Keratinocyte (primary cell): ENCODE data around the gene GSTA1. TPM values are rescaled to one million over a fixed set of nuclear protein-coding genes. Genes with fewer than 3 reads are reported as not detected.
"Not testable (repeated sequence)": the region's sequence is repeated elsewhere in the genome, so short reads cannot be mapped to it uniquely, and the experiment has no call there.

Source experiments
- DNase-seq: peaks from one replicate; pipeline ENCODE4 v3.0.0-alpha.2; 2011; ENCODE audit warnings: low read depth, missing footprints, low spot score
- FAIRE-seq: peaks from 2 replicates; lab custom pipeline; 2011; peaks lifted over from hg19 to GRCh38; lab: Jason Lieb, UNC
- H2AFZ ChIP-seq: 2 replicates; pipeline ENCODE4 v1.6.0; 2012; ENCODE audit warnings: low read length, control low read depth, inconsistent platforms; ENCODE audit not compliant: control insufficient read depth
- H3K27ac ChIP-seq: 2 replicates; pipeline ENCODE4 v1.5.1; 2011; ENCODE audit warnings: low read length; ENCODE audit not compliant: control insufficient read depth, insufficient read depth
- H3K27me3 ChIP-seq: 3 replicates; pipeline ENCODE4 v1.6.0; 2011; ENCODE audit warnings: low read length; ENCODE audit not compliant: control insufficient read depth, insufficient read depth; ENCODE audit errors: extremely low read depth
- H3K36me3 ChIP-seq, 2 experiments: 2 replicates in 1 of 2; 3 replicates in 1 of 2; pipeline ENCODE4 v1.5.1; 2011; ENCODE audit warnings: low read length in 2 of 2, mild to moderate bottlenecking in 1 of 2; ENCODE audit not compliant: control insufficient read depth in 2 of 2, insufficient read depth in 2 of 2; ENCODE audit errors: extremely low read depth in 1 of 2
- H3K4me1 ChIP-seq: 3 replicates; pipeline ENCODE4 v1.5.1; 2011; ENCODE audit warnings: low read length; ENCODE audit not compliant: control insufficient read depth, insufficient read depth; ENCODE audit errors: extremely low read depth
- H3K4me2 ChIP-seq: 3 replicates; pipeline ENCODE4 v1.6.0; 2011; ENCODE audit warnings: low read depth, low read length; ENCODE audit not compliant: control insufficient read depth, insufficient read depth; ENCODE audit errors: extremely low read depth
- H3K4me3 ChIP-seq, 3 experiments: fragments of 200-600 bp in 1 of 3; sonication (generic) in 1 of 3; 2 replicates in 2 of 3; 3 replicates in 1 of 3; pipeline ENCODE4 v1.5.1; 2011 to 2016; ENCODE audit warnings: low read length in 3 of 3, mild to moderate bottlenecking in 3 of 3, control low read depth in 2 of 3, inconsistent platforms in 1 of 3, low read depth in 1 of 3, mixed read lengths in 1 of 3, mixed run types in 1 of 3, moderate library complexity in 1 of 3; ENCODE audit not compliant: control insufficient read depth in 2 of 3, insufficient read depth in 2 of 3; ENCODE audit errors: extremely low read depth in 1 of 3
- H3K79me2 ChIP-seq: 2 replicates; pipeline ENCODE4 v1.6.0; 2012; ENCODE audit warnings: low read length; ENCODE audit not compliant: control insufficient read depth, insufficient read depth
- H3K9ac ChIP-seq: 3 replicates; pipeline ENCODE4 v1.6.0; 2011; ENCODE audit warnings: low read length; ENCODE audit not compliant: control insufficient read depth, insufficient read depth; ENCODE audit errors: extremely low read depth
- H3K9me1 ChIP-seq: 3 replicates; pipeline ENCODE4 v1.6.0; 2011; ENCODE audit warnings: low read length; ENCODE audit not compliant: control insufficient read depth, insufficient read depth; ENCODE audit errors: extremely low read depth
- H3K9me3 ChIP-seq: 2 replicates; pipeline ENCODE4 v1.5.1; 2012; ENCODE audit warnings: low read depth, low read length; ENCODE audit not compliant: control insufficient read depth
- H4K20me1 ChIP-seq: 3 replicates; pipeline ENCODE4 v1.6.0; 2011; ENCODE audit warnings: low read length; ENCODE audit not compliant: control insufficient read depth, insufficient read depth; ENCODE audit errors: extremely low read depth
- CTCF ChIP-seq, 3 experiments: IDR thresholded peaks in 1 of 3; conservative IDR thresholded peaks in 1 of 3; optimal IDR thresholded peaks in 1 of 3; 2 replicates in 2 of 3; 3 replicates in 1 of 3; pipeline versions ENCODE3 to v1.5.1; 2011; ENCODE audit warnings: low read length in 3 of 3, mild to moderate bottlenecking in 3 of 3, moderate library complexity in 2 of 3, control low read depth in 1 of 3, inconsistent platforms in 1 of 3; ENCODE audit not compliant: insufficient read depth in 2 of 3; ENCODE audit errors: extremely low read depth in 1 of 3
- EZH2 ChIP-seq: IDR thresholded peaks from one replicate; pipeline ENCODE4 v1.6.1; 2012; ENCODE audit warnings: inconsistent platforms, mild to moderate bottlenecking, low read length, moderate library complexity
- dilution Hi-C: fragments of 300-500 bp; cut with MboI; formaldehyde crosslinking; loops from one replicate; pipeline ENCODE4 v1.7.0; 2020; ENCODE audit warnings: low sequenced_read_pairs; ENCODE audit not compliant: extremely low pct_ligation_motif_present
- polyA plus RNA-seq, 5 experiments: library from polyadenylated mRNA; depleted of rRNA in 3 of 5; stranded (reverse) in 3 of 5; stranded (forward) in 1 of 5; unstranded in 1 of 5; fragments of >200 nt; gene quantifications; 1 replicate in 1 of 5; 2 replicates in 3 of 5; 3 replicates in 1 of 5; pipeline versions ENCODE4 v1.2.1 to v1.2.3, GENCODE V29; 2011 to 2012; ENCODE audit warnings: missing spikeins in 2 of 5, low read depth in 1 of 5, low replicate concordance in 1 of 5

Gene GSTA1
- polyA plus RNA-seq, 1 donor (not counting 4 experiments of a cell fraction or from before 2014, with no cell fraction given): not detected

GRCh38 chr6:52754443-52754842 lies 49.2 kb downstream of the GSTA1 start:
- DNase-seq (no peak), FAIRE-seq (no peak)
- no peak overlapping the region for H3K4me3 ChIP-seq
- TF ChIP-seq CTCF (optimal IDR thresholded peaks at IDR 0.05 in 1 of 3, IDR thresholded peaks at IDR 0.05 in 1 of 3, conservative IDR thresholded peaks at IDR 0.05 in 1 of 3; ENCODE audit: extremely low read depth in 1 of 3, insufficient read depth in 2 of 3, low read length in 3 of 3) (no peak), EZH2 (no peak)
- no peak overlapping the region for H3K4me2 ChIP-seq
- dilution Hi-C loops: no loop called here
- H3K4me1 ChIP-seq: no peaks in the 10 kb centered on the region
- no peaks in the 10 kb centered on the region for H3K27me3 ChIP-seq
- no peak overlapping the region for H3K27ac ChIP-seq
- no peaks in the 10 kb centered on the region for H4K20me1 ChIP-seq
- H3K9me3 ChIP-seq: no peaks in the 10 kb centered on the region
- no peaks in the 10 kb centered on the region for H3K9me1 ChIP-seq
- H3K36me3 ChIP-seq: no peaks in the 10 kb centered on the region
- H3K79me2 ChIP-seq: no peaks in the 10 kb centered on the region
- no peak overlapping the region for H3K9ac ChIP-seq
- H2AFZ ChIP-seq: no peak overlapping the region

GRCh38 chr6:52753137-52753536 lies 50.5 kb downstream of the GSTA1 start:
- dilution Hi-C loops, H3K36me3 ChIP-seq, H3K9ac ChIP-seq, H3K27ac ChIP-seq, H2AFZ ChIP-seq, H3K4me2 ChIP-seq, DNase-seq, H3K27me3 ChIP-seq, H3K79me2 ChIP-seq, FAIRE-seq, H3K9me3 ChIP-seq, H3K4me1 ChIP-seq, H3K4me3 ChIP-seq, H4K20me1 ChIP-seq, H3K9me1 ChIP-seq: not testable (repeated sequence)

- dilution Hi-C loops: no loop called here
- no peaks in the 10 kb centered on the region for H3K27me3 ChIP-seq
- no peak overlapping the region for H3K27ac ChIP-seq
- FAIRE-seq (no peak), DNase-seq (no peak)
- H3K4me2 ChIP-seq: no peak overlapping the region
- no peaks in the 10 kb centered on the region for H3K36me3 ChIP-seq
- H3K9ac ChIP-seq: no peak overlapping the region
- no peaks in the 10 kb centered on the region for H3K9me1 ChIP-seq
- H2AFZ ChIP-seq: no peak overlapping the region
- H3K4me3 ChIP-seq: no peak overlapping the region
- H3K9me3 ChIP-seq: no peaks in the 10 kb centered on the region
- H3K4me1 ChIP-seq: no peaks in the 10 kb centered on the region
- no peaks in the 10 kb centered on the region for H4K20me1 ChIP-seq
- TF ChIP-seq EZH2 (no peak), CTCF (optimal IDR thresholded peaks at IDR 0.05 in 1 of 3, IDR thresholded peaks at IDR 0.05 in 1 of 3, conservative IDR thresholded peaks at IDR 0.05 in 1 of 3; ENCODE audit: extremely low read depth in 1 of 3, insufficient read depth in 2 of 3, low read length in 3 of 3) (no peak)
- H3K79me2 ChIP-seq: no peaks in the 10 kb centered on the region
Measured at GRCh38 chr6:52752310-52752709, 51.3 kb downstream of the GSTA1 start.
